Measurements from ENCODE around the gene TAF6. TPM values are rescaled to one million over a fixed set of nuclear protein-coding genes. Genes with fewer than 3 reads are reported as not detected.

TAF6 gene
- total and polyA plus RNA-seq, 9 of the 15 experiments (the other 6 are each of a cell fraction or from before 2014, with no cell fraction given): 0.78 to 78.7 (median 21.3) TPM

GRCh38 chr7:100091411-100092181 lies 27.6 kb downstream of the TAF6 start (continued):
- TF ChIP-seq POLR2AphosphoS5 (IDR thresholded peaks at IDR 0.05; ENCODE audit: control insufficient read depth, insufficient read depth, low read depth, low read length) (peak; percentile 93; the same call in 1 of the 2 replicates), SAFB (IDR thresholded peaks at IDR 0.05; ENCODE audit: borderline replicate concordance, low read depth, low read length) (no peak), THRB (CRISPR knock-in tag; conservative IDR thresholded peaks at IDR 0.05) (peak; percentile 16; the same call in 1 of the 2 replicates), TCF15 (CRISPR knock-in tag; IDR thresholded peaks at IDR 0.05) (no peak), FOS (IDR thresholded peaks at IDR 0.05; ENCODE audit: extremely low read depth, insufficient read length) (no peak), ESRRA (IDR thresholded peaks at IDR 0.05; ENCODE audit: borderline replicate concordance, low read depth) (0 out of 2 replicates have a peak, but pooled peaks have one; percentile 10), ZNF174 (CRISPR knock-in tag; IDR thresholded peaks at IDR 0.05) (no peak), CAMTA2 (CRISPR knock-in tag; conservative IDR thresholded peaks at IDR 0.05) (peak; percentile 92), CHD2 (IDR thresholded peaks at IDR 0.05; ENCODE audit: low read depth, low read length) (peak; percentile 20; the same call in 1 of the 2 replicates), ZMIZ1 (IDR thresholded peaks at IDR 0.05; ENCODE audit: low read depth in 2 of 2, low read length in 2 of 2) (0 out of 4 replicates have a peak, but pooled peaks of 1 of the 2 experiments have one; percentile 22), PKNOX1 (IDR thresholded peaks at IDR 0.05) (0 out of 2 replicates have a peak, but pooled peaks have one; percentile 49), CREM (IDR thresholded peaks at IDR 0.05; ENCODE audit: low read depth) (0 out of 2 replicates have a peak, but pooled peaks have one; percentile 12), RCOR1 (IDR thresholded peaks at IDR 0.05; ENCODE audit: borderline replicate concordance in 1 of 2, low read depth in 2 of 2, low read length in 2 of 2) (no peak), POLR2AphosphoS2 (IDR thresholded peaks at IDR 0.05; ENCODE audit: low read length) (peak; percentile 89; the same call in 1 of the 2 replicates), HNRNPUL1 (IDR thresholded peaks at IDR 0.05; ENCODE audit: low read length) (no peak), MAFK (IDR thresholded peaks at IDR 0.05; ENCODE audit: low read length) (0 out of 2 replicates have a peak, but pooled peaks have one; percentile 1), ILK (tag; IDR thresholded peaks at IDR 0.05; ENCODE audit: borderline replicate concordance, low read depth) (no peak), ZBTB7A (IDR thresholded peaks at IDR 0.05; ENCODE audit: borderline replicate concordance, control insufficient read depth, low read depth, low read length) (peak; percentile 4; the same call in 1 of the 2 replicates), E2F5 (CRISPR knock-in tag; IDR thresholded peaks at IDR 0.05) (no peak)

All from K562 (cell line).